Left kidney (tissue), 2 donors: Measurements from ENCODE around the gene CNIH3. TPM values are rescaled to one million over a fixed set of nuclear protein-coding genes. Genes with fewer than 3 reads are reported as not detected.

Experiments
- DNase-seq: peaks from one replicate; pipeline ENCODE4 v3.0.0-alpha.2; 2013
- polyA plus RNA-seq: library from polyadenylated mRNA; unstranded; fragments of 120-200 nt; gene quantifications from one replicate; pipeline ENCODE4 v1.2.1, GENCODE V29; 2013; ENCODE audit not compliant: insufficient read length

Gene CNIH3
- polyA plus RNA-seq, 1 donor = 10.5 TPM

DNA sequence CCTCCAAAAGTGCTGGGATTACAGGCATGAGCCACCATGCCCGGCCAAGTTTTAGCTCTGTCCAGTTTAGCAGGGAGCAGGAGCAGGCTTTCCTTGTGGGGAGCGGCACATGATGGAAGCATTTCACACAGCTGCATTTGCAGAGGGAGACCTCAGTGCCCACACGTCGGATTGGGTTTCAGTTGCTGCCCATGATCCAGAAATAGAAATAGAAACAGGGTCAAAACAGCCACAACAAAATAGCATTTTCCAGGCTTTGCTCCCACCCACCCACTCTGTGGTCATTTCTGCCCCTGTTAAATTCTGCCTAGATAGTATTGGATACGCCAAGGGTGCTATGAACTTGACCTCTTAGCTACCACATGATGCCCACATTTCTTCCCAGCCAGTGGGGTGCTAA is 128.4 kb downstream of the CNIH3 start:
- no peak for DNase-seq

DNA sequence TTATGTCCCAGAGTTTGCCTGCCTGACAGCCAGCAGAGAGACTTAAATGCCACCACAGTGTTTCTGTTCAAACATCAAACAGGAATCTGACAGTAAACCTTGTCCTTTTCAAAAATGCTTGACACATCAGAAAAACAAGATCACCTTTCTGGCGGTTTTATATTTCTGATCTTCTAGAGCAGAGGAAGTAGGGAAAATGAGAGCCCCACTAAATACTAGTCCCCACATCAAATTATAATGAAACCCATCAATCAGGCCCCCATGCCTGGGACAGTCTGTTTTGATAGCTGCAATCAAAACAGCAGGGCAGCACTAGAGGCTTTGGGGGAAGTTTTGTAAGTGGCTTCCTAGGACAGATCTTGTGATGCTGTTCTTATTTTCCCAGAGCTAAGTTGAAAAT is 129.3 kb downstream of the CNIH3 start:
- DNase-seq = no peak

DNA sequence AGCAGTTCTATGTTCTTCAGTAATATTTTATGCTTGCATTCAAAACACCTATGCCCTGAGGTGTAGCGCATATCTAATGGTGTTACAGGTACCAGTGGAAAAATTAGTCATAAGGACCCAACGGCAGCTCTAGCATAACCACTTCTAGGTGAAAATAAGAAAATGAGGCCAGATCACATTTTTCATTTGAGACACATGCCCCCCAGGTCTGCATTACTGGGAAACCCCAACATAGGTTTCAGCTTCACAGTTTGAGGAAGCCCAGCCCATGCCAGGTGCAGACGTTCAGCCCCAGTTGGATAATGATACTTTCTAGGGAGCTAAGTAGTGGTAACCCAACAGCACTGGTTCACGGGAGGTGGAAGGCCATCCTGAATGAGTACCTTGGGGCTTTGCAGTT is 129.8 kb downstream of the CNIH3 start:
- DNase-seq = no peak

DNA sequence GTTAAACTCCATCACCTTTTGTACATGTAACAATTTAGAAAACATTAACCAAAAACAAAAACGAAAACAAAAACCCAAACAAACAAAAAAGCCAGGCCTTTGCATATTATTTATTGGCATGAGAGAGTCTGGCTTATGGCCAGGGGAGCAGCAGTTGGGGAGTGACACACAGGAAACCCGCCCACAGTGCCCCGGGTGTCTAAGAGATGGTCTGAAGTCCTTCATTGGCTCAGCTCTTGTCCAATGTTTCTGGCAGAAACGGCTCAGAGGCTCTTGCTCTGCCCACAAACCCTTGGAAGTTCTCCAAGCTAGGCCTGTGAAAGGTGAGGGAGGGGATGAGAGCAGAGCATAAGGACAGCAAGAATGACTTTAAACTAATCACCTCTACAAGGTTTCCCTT is 131.5 kb downstream of the CNIH3 start:
- DNase-seq = no peak

DNA sequence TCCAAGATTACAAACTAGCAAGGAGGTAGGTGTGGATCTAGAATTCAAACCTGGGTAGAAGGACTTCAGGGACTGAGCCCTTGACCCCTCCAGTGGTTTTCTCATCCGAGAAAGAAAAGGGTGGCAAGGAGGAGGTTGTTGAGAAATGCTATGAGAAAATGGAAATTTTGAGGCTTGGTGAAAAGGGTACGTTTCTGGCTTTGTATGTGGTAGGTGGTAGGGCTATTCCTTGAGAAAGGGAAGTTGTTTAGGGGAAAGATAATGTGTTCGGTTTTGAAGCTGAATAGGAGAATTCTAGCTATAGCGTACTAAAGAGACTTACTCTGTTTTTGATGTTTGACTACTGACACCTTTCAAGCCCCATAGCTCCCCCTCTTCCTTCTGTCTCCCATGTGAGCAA is 133.8 kb downstream of the CNIH3 start:
- no peak for DNase-seq

DNA sequence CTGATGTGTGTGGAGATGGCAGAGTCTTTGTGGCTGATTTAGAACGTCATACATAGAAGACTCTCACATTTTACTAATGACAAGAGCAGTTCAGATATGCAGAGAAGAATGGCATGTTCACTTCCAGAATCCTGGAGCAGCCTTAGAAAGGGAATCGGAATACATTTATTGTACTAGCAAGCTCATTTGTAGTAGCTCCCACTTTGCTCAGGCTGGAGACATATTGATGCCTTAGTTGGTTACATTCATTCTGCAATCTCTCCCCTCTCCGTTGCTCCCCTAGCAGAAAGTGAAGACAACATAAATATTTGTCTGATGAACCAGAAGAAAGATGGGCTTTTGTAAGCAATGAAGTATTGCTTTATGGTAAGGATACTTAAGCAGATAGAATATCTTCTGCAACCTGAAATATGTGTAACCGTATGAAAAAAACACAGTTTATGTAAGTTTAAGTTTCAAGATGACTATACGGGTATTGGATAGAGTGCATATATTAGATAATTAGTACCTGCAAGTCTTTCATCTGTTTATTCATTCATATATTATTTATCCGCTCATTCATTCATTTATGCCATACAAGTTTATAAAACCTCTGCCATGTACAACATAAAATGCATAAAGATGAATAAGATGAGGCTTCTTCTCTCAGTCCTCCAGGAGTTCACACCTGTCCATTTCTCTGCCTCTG is 135.7 kb downstream of the CNIH3 start:
- DNase-seq = no peak

DNA sequence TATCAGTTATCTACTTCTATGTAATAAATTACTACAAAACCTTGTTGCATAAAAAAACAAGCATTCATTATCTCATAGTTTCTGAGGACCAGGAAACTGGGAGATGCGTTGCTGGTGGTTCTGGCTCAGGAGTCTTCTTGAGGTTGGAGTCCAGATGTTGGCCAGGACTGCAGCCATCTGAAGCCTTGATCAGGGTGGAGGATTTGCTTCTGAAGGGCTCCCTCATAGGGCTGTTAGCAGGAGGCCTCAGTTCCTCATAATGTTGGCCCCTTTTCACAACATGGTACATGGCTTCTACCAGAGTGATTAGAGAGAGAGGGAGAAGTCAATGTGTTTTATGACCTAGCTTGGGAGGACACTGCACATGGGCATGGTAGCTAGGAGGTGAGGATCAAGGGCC is 137.4 kb downstream of the CNIH3 start:
- no peak for DNase-seq

DNA sequence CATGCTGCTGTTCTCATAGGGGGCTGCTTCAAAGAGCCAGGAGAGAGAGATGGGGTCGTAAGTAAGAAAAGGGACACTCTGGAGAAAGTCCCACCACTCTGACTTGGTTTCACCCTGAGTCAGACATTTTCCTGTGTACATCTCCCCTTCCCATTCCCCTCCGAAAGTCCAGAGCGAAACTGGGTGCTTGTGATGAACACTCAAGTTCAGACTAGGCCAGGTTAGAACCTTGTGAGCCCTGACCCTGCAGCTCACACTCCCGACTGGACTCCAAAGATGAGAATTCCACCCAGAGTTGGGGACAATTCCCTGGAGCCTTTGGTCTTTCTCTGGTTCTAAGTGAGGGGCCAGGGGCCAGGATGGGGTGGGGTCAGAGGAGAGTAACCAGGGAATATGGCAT is 139.5 kb downstream of the CNIH3 start:
- no peak for DNase-seq

DNA sequence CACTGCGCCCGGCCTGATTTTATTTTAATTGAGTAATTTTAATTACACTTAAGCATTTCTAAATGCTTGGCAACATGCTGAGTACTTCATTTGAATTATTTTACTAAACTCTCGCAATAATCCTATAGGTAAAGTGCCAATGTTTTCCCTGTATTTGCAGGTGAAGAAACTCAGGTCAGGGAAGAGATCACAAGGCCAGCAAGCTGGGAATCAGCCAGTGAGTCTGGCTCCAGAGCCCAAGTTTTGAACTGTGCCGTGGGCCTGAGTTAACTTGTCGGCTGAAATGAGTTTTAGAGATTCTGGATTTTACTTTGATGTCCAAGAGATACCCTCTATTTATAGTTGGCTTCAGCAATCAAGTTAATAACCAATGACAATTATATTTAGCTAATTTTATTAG is 141.4 kb downstream of the CNIH3 start:
- no peak for DNase-seq

DNA sequence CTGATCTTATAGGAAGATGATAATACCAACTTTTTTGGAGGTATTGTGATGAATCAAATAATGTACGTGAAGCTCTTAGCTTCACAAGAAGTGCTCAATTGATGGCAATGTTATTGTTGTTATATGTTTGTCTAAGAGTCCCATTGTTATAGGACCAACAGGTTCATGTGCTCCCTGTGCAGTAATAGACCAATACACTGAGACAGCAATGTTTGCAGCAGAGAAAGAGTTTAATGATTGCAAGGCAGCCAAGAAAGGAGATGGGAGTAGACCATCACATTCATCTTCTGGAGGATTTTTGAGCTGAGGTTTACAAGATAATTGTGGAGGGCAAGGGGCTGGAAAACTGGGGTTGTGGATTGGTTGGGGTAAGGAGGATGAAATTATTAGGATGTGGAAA is 143.0 kb downstream of the CNIH3 start:
- no peak for DNase-seq

DNA sequence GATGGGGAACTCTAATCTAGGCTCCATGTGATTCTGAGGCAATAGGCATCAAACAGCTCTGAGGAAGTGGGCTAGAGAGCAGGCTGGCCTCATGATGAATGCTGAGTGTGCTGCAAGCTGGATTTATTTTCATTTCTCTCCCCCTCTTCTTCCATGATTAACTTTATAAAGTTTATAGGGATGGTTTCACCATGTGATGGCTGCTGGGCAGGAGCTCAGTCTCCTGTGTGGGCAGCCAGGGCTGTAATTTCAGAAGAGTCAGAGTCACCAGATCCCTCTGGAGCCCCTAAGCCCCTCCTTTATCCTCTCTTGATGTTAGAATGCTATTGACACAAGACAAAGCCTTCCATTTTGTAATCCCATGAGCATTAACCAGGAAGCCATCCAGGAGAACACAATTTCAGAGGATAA is 143.6 kb downstream of the CNIH3 start:
- DNase-seq = no peak

DNA sequence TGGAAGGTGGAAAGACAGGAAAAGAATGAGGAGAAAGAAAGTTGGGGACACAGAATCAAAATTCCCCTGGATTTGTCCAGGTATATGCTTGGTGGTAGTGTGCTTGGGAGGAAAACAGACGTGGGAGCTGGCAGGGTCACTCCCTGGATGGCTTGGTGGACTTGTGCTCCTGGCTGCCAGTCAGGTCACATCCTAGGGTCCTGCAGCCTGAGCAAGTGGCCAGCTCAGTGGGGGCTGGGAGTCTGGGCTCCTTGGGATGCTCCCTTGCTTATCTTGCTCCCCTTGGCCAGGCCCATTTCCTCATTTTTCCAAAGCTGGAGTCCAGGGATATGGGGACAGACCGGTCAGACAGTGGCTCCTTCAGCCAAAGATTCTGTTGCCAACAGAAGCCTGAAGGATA is 144.0 kb downstream of the CNIH3 start:
- DNase-seq = no peak

DNA sequence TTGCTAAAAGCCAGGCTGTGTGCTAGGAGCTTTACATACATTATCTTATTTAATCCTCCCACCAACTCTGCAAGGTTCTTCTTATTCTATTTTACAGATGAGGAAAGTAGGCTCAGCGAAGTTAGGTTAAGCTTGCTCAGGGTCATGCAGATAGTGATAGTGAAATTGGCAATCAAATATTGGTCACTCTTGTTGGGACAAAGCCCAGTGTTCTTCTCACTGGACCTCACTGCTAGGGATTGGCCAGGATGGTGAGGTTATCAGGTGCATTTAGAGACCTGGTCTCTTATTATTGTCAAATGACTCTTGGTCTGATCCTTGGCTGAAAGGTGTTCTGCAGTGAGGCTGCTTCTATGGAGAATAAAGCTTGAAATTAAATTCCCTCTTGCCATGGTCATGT is 145.1 kb downstream of the CNIH3 start:
- no peak for DNase-seq

DNA sequence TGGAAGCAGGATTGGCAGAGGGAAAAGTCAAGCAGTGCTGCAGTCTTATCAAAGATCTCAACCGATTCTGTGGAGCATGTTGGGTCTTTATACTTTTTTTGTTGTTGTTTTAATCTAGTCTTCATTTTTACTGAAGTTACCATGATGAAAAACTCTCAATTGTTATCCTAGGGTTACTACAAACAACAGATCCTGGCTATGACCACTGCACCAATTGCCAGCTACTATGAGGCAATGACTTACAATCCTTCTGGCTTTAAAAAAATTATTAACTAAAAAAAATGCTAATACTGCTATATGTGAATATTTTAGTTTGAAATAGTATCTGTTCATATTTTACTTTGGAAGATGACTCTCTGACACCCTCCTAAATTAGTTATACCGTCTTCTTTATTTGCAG is 145.9 kb downstream of the CNIH3 start:
- no peak for DNase-seq

DNA sequence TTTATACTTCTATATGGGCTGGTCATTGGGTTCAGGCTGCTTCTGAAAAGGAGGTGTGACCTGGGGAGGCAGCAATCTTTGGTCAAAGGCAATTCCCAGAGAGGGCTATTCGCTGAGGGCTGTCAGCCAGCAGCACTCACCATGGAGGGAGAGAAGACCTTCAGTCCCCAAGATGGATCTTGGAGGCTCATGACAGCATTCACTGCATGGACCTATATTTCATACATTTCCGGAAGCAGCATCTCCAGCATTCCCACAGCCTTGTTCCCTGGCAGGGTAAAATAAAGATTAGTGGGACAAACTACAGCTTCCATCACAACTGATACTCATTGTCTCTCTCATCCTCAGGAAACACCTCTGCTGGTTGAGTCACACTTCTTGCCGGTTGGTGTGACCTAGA is 146.6 kb downstream of the CNIH3 start:
- no peak for DNase-seq

DNA sequence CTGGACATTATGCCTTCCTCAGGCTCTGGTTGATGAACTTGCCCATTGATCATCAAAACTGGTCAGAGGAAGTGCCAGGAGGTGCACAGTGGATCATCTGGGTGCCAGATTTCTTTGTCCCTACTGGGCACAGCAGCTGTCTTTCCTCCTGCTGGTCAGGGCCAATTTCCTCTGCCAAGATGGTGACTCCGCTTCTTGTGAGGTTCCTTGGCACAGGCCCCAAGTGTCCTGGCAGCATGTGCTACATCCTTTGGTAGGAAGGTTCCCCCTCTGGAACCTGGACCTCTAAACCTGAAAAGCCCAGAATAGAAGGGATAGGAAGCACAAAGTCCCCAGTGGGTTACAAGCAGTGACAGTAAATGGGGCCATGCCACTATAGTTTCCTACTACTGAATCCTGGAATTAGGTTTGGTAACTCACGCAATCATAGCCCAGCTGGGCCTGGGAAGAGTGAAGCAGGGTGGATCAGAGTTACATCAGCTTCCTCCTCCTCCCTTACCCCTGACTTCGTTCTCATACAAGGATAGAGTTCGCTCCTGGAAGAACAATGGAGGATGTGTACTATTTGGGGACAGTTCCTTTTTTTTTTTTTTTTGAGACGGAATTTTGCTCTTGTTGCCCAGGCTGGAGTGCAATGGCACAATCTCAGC is 147.1 kb downstream of the CNIH3 start:
- no peak for DNase-seq

DNA sequence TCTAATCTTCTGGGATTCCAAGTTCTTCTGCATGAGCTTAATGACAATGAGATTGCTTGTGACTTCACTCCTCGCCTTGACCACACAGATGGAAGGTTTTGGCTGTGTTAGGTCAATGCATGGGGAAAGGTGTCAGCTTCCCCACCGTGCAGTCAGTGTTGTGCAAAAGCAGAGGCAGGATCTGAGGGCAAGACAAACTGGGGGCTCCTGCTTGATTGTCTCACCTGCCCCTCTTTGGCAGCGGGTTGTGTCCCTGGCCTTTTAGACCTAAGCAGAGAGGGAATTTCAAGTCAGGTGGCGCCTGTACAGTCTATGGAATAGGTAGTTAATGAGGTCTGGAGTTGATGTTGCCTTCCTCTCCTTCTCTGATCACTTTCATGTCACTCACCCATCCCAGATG is 150.1 kb downstream of the CNIH3 start:
- no peak for DNase-seq

DNA sequence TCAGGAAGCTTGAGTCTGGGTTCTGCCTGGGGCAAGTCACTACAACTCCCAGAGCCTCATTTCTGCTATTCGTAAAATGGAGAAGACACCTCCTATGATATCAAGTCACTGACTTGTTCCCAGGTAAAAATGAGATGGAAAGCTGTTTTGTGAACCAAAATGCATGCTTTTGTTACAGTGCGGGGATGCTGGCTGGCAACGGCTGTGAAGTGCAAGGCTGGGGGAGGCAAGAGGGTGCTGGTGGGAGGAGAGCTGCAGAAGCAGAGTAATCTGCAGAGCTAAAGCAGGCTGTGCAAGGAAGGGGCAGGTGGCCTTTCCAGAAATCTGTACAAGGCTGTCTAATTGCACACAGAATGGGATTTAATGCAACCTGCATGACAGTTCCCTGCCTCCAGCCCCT is 150.9 kb downstream of the CNIH3 start:
- no peak for DNase-seq

DNA sequence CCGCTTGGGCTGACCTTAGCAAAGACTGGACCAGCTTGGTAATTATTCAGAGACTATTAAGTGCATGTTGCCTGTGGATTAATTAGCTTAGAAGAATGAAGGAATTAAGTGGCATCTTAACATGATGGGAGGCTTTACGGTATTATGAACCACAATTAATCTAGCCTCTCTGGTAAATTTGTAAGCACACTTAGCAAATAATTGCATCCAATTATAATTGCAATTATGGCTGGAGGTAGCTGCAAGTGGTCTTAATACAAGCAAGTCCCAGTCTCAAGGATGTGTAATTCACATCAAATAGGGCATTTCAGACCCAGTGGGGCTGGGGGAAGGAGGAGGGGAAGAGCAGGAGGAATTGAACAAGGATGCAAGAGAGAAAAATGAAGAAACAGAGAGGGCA is 151.6 kb downstream of the CNIH3 start:
- no peak for DNase-seq

DNA sequence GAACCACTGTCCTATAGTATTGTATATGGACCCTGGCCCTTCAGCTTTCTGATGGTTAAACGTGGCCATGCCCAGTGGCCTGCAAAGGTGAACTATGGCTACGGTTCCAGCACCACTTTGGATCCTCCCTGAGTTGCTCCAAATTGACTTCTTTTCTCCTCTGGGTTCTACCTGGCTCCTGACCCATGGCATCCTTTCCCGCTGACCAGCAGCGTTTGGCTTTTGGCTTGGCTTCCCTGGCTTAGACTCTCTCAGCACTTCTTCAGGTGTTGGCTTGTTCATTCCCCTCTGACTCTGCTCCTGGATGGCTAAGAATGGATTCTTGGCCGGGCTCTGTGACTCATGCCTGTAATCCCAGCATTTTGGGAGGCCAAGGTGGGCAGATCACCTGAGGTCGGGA is 152.9 kb downstream of the CNIH3 start:
- no peak for DNase-seq

DNA sequence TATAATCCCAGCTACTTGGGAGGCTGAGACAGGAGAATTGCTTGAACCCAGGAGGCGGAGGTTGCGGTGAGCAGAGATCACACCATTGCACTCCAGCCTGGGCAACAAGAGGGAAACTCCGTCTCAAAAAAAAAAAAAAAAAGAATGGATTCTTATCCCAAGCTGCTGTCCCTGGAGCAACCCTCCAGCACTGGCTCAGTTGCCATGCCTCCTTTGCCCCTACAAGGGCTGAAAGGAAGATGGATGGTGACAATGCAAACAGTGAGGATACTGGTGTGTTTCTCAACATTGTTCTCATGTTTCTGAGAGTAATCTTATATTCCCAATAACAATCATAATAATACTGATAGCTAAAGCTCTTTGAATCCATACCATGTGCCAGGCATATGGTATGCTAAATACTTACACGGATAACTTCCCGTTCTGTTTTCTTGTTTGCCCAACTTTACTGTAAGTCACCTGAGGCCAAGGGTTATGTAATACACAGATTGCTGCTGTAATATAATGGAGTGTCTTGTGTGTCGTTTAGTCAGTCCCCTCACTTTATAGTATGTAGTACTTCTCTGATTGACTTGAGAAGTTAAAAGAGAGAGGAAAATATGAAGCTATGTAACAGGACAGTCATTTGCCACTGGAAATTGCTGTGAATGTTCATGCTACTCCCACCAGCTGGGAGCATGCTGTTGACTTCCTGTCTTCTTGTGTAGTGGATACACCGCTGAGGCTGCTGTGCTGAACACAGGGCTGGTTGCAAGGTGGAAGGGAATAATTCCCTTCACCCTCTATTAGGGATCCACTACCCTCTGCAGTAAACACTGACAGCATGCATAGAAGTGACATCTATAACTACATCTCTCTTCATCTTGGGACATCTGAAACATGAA is 153.6 kb downstream of the CNIH3 start:
- no peak for DNase-seq

DNA sequence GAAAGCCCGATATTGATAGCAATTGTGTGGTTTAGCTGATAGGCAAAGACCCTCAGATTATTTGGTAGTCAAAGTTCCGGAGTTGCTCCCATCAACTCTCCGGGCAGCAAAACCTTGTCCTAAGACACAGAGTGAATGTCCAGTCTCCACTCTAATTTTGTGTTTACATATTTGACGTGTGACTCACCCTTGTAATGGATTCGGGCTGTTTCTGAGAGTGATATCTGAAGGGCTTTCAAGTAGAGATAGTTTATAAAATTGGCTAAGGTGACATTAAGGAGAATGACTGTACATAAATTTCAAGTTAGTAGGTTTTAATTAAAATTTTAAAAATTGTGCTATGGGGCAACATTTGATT is 154.2 kb downstream of the CNIH3 start:
- DNase-seq = no peak

DNA sequence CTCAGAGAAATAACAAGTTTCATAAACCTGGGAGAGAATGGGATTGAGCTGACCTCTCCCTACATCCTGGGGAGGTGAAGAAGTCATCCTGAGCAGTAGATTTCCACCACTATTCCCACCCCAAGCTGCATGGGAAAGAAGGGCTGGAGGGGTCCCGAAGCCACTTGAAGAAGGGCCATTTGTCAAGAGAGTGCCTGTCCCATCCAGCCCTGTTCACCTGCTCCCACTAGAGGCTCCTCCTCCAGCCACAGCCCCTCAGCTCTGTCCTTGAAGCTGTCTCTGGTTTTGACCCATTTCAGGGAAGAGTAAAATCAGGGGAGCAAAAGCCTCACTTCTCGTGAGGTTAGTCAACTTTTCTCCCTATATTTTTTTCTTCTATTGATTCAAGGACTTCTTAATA is 157.5 kb downstream of the CNIH3 start:
- no peak for DNase-seq

DNA sequence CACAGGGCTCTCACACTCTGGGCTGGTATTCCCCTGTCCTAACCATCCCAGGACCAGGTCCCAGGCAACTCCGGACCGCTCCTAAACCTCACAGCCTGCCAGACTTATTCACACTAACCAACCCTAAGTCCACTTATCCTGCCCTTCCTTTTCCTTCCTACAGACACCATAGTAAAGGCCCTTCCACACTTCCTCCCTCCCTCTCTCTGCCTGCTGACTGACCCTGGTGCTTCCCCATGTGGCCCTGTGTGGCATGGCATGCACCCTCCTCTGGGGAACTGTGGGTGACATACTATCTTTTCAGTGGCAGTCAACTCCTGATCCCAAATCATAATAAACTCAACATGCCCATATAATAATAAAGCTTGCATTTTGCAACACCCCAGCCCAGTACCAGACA is 158.3 kb downstream of the CNIH3 start:
- DNase-seq = no peak
